ENCODE measurements around the gene ENTPD6.

DNA sequence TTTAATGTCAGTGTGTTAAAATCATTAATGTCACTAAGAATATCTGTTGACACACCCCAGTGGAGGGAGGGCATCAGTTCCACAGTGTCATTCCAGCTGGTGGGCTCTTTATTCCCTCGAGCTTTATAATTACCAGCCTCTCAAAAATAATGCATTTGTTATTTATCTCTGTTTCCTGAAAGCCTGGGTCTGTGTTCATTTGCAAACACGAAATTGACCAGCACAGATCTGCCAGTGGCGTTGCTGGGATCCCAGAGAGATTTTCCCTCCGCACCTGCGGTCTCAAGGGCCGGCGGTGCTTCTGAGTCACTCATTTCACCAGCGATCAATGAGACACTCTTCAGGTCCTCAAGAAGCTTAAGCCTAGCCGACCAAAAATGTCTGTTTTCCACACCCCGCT, 46.7 kb downstream of the ENTPD6 start:
- TF ChIP-seq ZBTB7A (IDR thresholded peaks at IDR 0.05; ENCODE audit: low read depth) (no peak), YY1 (IDR thresholded peaks at IDR 0.05; ENCODE audit: low read depth) (no peak), RAD21 (IDR thresholded peaks at IDR 0.05; ENCODE audit: low read depth) (no peak), EGR1 (IDR thresholded peaks at IDR 0.05) (no peak), REST (IDR thresholded peaks at IDR 0.05; ENCODE audit: low read depth) (no peak)
